Thyroid gland (tissue), 4 donors: ENCODE data around the gene PITPNM2.

Source experiments
- CTCF ChIP-seq, 6 experiments: fragments of 200-600 bp in 3 of 6; fragments of 450-650 bp in 3 of 6; sonication (generic) in 3 of 6; IDR thresholded peaks; one replicate each; pipeline ENCODE4 v1.5.1; 2016 to 2019; ENCODE audit warnings: antibody characterized with exemption in 6 of 6, mild to moderate bottlenecking in 2 of 6, inconsistent platforms in 1 of 6, moderate library complexity in 1 of 6
- POLR2A ChIP-seq, 2 donors: fragments of 450-650 bp; IDR thresholded peaks; one replicate each; pipeline ENCODE4 v1.6.1; 2017; ENCODE audit warnings: antibody characterized with exemption in 2 of 2, mild to moderate bottlenecking in 2 of 2, moderate library complexity in 1 of 2

- TF ChIP-seq CTCF (IDR thresholded peaks at IDR 0.05), result no peak
- TF ChIP-seq POLR2A (IDR thresholded peaks at IDR 0.05), result no peak
These were observed 36.4 kb downstream of the PITPNM2 start for GRCh38 chr12:123114304-123115083.
